GM19468 (cell line): ENCODE results near the gene POLR3GL.
A peak's percentile ranks its signal among the peaks of the same experiment; 100 is the strongest.
"Not testable (repeated sequence)": the region's sequence is repeated elsewhere in the genome, so short reads cannot be mapped to it uniquely, and the experiment has no call there.

Experiments
- ATAC-seq: cut with Tn5 transposase; IDR thresholded peaks from one replicate; pipeline ENCODE4 v1.9.1; 2021; ENCODE audit warnings: mild to moderate bottlenecking, moderate library complexity, moderate number of reproducible peaks; ENCODE audit not compliant: unreplicated experiment; ENCODE audit errors: extremely low read depth

POLR3GL gene

GRCh38 chr1:145964328-145965118 is at the start of gene POLR3GL, which contains the start of gene ANKRD34A:
Gene POLR3GL, plus strand, starts transcription at chr1:145964690. Its CDS starts 10,176 bp downstream, at chr1:145974866.
Gene ANKRD34A, minus strand, starts transcription at chr1:145964575. Its CDS starts 2,816 bp downstream, at chr1:145961759.
- ATAC-seq, result peak; percentile 82

GRCh38 chr1:145916745-145917144 is 47.7 kb upstream of the POLR3GL start:
- no peak for ATAC-seq

GRCh38 chr1:145917595-145917994 is 46.9 kb upstream of the POLR3GL start:
- ATAC-seq, result no peak

DNA sequence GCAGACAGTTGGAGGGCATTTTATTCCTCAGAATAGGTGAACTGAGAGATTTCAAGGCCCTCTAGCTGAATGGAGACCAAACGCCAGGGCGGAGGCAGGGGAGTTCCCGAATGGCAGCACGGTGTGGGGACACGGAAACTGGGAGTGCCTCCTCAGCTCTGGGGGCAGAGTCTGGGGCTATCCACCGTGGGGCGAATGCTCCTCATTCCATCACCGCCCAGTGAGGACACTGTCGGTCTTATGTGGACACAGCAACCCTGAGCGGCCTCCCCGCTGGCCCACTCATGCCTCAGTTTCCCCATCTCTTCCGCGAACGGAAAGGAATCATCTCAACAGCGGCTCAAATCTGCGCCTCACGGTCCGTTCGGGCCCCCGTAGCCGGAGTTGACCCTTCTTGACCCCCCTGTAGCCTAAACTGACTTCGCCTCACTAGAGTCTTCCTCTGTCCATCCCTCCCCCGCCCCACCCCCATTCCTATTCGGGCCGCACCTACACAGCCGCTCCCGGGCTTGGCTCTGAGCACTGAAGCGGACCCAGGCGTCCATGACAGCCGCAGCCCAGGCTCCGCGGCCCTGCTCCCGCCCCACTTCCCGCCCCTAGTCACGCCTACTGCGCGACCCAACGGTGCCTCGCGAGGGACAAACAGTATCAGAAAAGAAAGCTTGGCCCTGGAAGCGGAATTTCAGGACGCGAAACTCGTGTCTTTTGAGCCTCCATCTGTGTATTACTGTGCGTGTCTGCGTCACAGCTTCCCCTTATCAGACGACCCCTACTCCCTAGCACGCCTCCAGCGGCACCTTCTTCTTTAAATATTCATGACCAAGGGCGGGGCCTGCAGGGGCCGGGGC is 46.1 kb upstream of the POLR3GL start, which contains the start of gene PEX11B:
Gene PEX11B, minus strand, starts transcription at position 574 of the 848 bp plus-strand sequence. Its CDS starts 29 bp downstream, at position 545.
- peak; percentile 66 for ATAC-seq

DNA sequence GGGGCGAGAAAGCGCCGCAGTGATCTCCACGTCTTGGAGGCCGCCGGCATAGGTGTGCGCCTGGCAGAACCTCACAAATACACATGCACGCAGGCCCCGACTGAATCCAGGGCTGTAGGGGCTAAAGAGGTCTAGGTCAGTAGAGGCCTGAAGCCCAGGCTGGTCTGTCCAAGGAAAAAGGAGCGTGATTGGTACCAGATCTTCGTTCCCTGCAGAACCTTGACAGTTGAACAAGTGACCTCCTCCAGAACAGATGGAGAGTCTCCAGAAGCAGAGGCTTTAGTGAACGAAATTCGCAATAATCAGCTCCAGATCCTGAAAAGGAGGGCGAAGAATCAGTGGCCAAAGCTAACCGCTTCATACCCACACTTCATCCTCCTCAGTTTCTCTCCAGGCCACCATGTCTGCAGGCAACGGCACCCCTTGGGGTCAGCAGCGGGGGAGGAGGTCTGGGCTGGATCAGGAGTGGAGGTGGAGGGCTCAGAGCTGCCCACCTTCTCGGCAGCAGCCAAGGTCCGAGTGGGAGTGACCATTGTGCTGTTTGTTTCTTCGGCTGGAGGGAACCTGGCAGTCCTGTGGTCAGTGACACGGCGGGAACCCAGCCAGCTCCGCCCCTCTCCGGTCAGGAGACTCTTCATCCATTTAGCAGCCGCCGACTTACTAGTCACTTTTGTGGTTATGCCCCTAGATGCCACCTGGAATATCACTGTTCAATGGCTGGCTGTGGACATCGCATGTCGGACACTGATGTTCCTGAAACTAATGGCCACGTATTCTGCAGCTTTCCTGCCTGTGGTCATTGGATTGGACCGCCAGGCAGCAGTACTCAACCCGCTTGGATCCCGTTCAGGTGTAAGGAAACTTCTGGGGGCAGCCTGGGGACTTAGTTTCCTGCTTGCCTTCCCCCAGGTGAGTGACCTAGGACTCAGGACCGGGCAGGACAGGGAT is 45.2 kb upstream of the POLR3GL start:
- ATAC-seq, result no peak

DNA sequence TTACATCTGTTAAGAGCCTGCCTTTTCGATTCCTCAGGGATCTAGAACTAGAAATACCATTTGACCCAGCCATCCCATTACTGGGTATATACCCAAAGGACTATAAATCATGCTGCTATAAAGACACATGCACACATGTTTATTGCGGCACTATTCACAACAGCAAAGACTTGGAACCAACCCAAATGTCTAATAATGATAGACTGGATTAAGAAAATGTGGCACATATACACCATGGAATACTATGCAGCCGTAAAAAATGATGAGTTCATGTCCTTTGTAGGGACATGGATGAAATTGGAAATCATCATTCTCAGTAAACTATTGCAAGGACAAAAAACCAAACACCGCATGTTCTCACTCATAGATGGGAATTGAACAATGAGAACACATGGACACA is 44.2 kb upstream of the POLR3GL start:
- ATAC-seq, result not testable (repeated sequence)

GRCh38 chr1:145922266-145922665 is 42.2 kb upstream of the POLR3GL start:
- ATAC-seq, result no peak

DNA sequence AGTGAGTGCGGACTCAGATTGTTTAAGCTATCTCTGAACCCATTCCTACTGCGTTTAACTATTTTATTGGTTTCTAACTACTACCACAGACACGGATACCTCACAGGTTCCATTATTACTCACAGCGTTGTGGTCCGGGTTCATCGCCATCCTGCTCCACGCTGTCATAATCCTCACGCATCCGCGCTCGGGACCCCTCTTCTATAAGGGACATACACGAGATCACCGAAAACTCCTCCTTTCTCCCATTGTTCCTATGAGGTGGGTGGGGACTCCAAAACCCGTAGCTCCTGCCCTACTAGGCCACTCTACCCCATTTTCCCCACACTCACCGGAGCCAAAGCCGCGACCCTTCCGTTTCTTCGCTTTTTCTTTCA is 37.8 kb upstream of the POLR3GL start:
- ATAC-seq, result no peak

- peak; percentile 88 for ATAC-seq
Observed at GRCh38 chr1:145927063-145927886, 37.2 kb upstream of the POLR3GL start, which contains the start of gene RBM8A. Gene RBM8A, minus strand, starts transcription at chr1:145927484. Its CDS starts 58 bp downstream, at chr1:145927426.

- ATAC-seq, result no peak
Observed at GRCh38 chr1:145927916-145928643, 36.4 kb upstream of the POLR3GL start.

DNA sequence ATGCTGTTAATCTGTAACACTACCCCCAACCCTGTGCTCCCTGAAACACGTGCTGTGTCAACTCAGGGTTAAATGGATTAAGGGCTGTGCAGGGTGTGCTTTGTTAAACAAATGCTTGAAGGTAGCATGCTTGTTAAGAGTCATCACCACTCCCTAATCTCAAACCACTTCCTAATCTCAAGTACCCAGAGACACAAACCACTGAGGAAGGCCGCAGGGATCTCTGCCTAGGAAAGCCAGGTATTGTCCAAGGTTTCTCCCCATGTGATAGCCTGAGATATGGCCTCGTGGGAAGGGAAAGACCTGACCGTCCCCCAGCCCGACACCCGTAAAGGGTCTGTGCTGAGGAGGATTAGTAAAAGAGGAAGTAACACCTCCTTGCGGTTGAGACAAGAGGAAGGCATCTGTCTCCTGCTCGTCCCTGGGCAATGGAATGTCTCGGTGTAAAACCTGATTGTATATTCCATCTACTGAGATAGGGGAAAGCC is 31.9 kb upstream of the POLR3GL start:
- not testable (repeated sequence) for ATAC-seq

GRCh38 chr1:145935708-145936107 is 28.8 kb upstream of the POLR3GL start:
- ATAC-seq, result no peak

DNA sequence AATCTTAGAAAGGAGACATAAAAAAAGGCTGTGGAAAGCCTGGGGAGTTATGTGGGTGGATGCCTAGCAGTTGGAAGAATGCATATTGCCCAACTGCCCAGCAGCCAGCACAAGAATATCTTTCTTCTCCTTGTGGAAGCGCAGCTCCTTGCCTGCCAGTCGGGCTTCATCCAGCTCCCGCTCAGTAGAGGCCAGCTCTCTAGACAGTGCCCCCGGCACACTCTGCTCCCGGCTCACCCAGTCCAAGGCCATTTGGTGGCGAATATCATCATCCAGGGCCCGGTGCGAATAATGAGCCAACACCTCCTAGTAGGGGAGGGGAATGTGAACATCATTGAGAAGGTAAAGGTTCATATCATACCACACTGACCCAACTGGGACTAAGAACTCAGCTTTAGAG is 28.2 kb upstream of the POLR3GL start:
- no peak for ATAC-seq

- no peak for ATAC-seq
Observed at GRCh38 chr1:145937436-145937835, 27.1 kb upstream of the POLR3GL start.

DNA sequence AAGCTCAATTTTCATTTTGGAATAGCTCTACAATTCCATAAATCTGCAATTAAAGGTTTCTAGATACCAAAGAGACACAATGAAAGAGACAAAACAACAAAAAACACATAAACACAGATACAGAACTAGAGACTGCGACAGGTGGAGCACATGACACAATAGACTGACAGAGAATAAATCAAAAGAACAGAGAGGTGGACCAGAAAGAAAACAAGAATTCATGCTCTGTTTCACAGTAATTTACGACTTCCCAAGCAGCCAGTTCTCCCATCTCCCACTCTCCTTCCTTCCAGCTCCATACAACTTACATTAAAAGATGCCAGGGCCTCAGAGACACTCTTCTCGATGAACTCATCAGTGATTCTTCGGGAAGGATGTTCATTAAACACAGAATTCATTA is 22.1 kb upstream of the POLR3GL start:
- ATAC-seq, result no peak

GRCh38 chr1:145942871-145943270 is 21.6 kb upstream of the POLR3GL start:
- no peak for ATAC-seq

GRCh38 chr1:145944532-145944931 is 20.0 kb upstream of the POLR3GL start:
- no peak for ATAC-seq

GRCh38 chr1:145946477-145946986 is 18.0 kb upstream of the POLR3GL start:
- no peak for ATAC-seq
